Measurements from ENCODE around the gene TEX54.
"Not testable (repeated sequence)": the region's sequence is repeated elsewhere in the genome, so short reads cannot be mapped to it uniquely, and the experiment has no call there.

TEX54 gene

DNA sequence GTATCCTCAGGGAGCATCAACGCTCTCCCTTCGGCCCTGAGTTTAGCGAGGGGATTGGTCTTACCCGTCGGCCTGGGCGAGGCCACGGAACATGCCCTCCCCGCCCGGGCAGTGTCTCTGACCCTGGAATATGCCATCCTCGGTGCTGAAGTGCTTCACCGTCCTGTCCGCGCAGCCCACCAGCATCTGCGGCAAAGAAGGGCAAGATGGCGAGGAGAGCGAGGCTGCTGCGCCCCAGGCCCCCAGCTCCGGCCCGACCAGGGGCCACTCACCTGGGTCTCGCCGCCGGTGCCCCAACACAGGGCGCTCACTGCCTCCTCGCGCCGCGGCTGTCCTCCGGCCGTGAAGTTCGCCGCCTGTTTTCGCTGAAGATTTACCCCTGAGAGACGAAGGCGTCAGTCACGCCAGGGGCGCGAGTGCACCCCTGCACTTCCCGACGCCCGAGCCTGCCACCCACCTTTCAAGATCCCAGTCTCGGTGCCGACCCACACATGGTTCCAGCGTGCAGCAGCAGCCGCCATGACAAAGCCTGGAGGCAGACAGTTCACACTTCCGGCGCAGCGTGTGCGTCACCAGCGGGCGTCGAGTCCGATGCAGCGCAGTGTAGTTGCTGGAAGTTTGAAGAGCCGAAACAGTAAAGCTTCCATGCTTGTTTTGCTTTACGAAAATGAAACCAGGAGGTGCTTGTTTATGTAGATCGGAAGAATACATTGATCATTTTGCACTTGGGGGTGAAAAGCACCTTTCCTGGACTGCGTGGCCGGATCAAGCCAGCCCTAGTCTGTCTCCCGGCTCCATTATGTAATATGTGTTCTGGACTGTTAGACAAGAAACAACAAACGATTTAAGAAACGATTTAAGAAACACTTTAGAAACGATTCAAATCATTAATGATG lies 6.7 kb upstream of the TEX54 start, which contains the start of gene WDR74:
Gene WDR74, minus strand, starts transcription at position 541 of the 896 bp plus-strand sequence. Its CDS starts 20 bp downstream, at position 521.
- H3K36me3 ChIP-seq, result peaks cover 21% of the 10 kb centered on the region
- TF ChIP-seq, protein P1, sequence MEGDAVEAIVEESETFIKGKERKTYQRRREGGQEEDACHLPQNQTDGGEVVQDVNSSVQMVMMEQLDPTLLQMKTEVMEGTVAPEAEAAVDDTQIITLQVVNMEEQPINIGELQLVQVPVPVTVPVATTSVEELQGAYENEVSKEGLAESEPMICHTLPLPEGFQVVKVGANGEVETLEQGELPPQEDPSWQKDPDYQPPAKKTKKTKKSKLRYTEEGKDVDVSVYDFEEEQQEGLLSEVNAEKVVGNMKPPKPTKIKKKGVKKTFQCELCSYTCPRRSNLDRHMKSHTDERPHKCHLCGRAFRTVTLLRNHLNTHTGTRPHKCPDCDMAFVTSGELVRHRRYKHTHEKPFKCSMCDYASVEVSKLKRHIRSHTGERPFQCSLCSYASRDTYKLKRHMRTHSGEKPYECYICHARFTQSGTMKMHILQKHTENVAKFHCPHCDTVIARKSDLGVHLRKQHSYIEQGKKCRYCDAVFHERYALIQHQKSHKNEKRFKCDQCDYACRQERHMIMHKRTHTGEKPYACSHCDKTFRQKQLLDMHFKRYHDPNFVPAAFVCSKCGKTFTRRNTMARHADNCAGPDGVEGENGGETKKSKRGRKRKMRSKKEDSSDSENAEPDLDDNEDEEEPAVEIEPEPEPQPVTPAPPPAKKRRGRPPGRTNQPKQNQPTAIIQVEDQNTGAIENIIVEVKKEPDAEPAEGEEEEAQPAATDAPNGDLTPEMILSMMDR (IDR thresholded peaks at IDR 0.05; ENCODE audit: low read depth, low read length), result no peak
- peak; percentile 81 for DNase-seq
- no peaks in the 10 kb centered on the region for H3K9me3 ChIP-seq
- H3K4me1 ChIP-seq, result no peaks in the 10 kb centered on the region
- H3K4me3 ChIP-seq (ENCODE audit: low read depth, low read length), result peak within 1 kb of the TSS; percentile 87
- no peaks in the 10 kb centered on the region for H3K27me3 ChIP-seq

DNA sequence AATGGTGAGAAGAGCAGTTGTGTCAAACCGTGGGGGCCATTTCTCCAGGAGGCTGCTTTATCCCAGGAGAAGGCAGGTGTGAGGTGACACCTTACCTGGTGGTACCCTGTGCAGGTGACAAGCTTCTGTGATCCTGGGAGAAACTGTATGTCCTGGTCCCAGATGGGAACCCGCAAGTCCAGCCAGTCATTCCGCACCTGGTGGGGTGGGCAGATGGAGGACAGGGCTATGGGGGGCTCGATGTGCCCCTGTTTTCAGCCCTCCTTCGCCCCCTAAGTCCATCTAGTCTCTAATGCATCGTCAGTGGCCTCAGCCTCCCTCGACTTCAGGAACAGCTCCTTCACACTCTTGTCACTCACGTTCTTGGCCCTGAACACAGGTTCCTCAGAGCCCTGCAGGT lies 2.7 kb upstream of the TEX54 start:
- no peaks in the 10 kb centered on the region for H3K9me3 ChIP-seq
- H3K27me3 ChIP-seq, result no peaks in the 10 kb centered on the region
- peaks cover 21% of the 10 kb centered on the region for H3K36me3 ChIP-seq
- H3K4me1 ChIP-seq, result no peaks in the 10 kb centered on the region
- TF ChIP-seq, protein P1 (IDR thresholded peaks at IDR 0.05; ENCODE audit: low read depth, low read length), result no peak
- no peak overlapping the region for H3K4me3 ChIP-seq (ENCODE audit: low read depth, low read length)
- no peak for DNase-seq

DNA sequence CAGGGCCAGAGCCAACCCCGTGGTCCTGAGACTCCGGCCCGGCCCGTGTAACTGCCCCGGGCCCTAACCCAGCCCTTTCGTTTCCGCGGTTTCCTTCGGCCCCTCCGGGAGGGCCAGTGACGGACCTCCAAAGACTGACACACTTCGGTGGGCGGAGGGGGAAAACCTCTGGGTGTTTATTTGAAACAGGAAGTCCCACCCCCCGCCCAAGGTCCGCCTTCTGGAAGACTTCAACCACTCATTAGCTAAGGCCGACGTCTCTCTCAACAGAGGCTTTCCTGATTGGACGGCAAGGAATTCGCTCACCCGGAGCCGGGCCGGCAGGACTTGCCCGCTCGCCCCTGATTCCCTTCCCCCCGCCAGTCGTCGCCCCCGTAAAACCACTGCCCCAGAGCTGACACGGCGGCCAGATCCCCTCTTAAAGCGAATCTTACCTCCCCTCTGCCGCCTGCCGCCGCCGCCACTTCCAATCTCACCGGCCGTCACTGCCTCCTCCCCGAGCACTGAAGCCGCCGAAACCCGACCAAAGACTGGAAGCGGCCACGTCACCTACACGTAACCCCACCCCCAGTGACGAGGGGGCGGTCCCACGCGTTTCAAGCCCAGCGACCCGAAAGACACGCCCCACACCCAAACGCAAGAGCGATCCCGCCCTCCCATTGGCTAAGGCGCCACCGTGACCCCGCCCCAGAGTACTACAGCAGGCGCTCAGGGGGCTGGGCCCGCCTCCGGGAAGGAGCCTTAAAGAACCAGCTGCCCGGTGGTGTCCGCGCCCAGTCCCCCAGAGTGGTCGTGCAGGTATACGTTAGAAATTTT lies 913 bp downstream of the TEX54 start, which contains the start of gene STX5:
Gene STX5, minus strand, starts transcription at position 532 of the 816 bp plus-strand sequence. CDS start 808 bp downstream, outside the sequence.
- peak within 1 kb of the TSS; percentile 67 for H3K4me3 ChIP-seq (ENCODE audit: low read depth, low read length)
- DNase-seq, result peak; percentile 96
- no peaks in the 10 kb centered on the region for H3K27me3 ChIP-seq
- peaks cover 19% of the 10 kb centered on the region for H3K36me3 ChIP-seq
- no peaks in the 10 kb centered on the region for H3K4me1 ChIP-seq
- TF ChIP-seq, protein P1 (IDR thresholded peaks at IDR 0.05; ENCODE audit: low read depth, low read length), result no peak
- no peaks in the 10 kb centered on the region for H3K9me3 ChIP-seq

- TF ChIP-seq, protein P1 (IDR thresholded peaks at IDR 0.05; ENCODE audit: low read depth, low read length), result no peak
- Histone ChIP-seq H3K9me3 (no peaks in the 10 kb centered on the region), H3K4me3 (ENCODE audit: low read depth, low read length) (peak overlapping the region; percentile 67), H3K27me3 (no peaks in the 10 kb centered on the region), H3K4me1 (no peaks in the 10 kb centered on the region), H3K36me3 (peaks cover 13% of the 10 kb centered on the region)
- peak; percentile 39 for DNase-seq
These were observed 1.6 kb downstream of the TEX54 start for GRCh38 chr11:62830904-62831519.

DNA sequence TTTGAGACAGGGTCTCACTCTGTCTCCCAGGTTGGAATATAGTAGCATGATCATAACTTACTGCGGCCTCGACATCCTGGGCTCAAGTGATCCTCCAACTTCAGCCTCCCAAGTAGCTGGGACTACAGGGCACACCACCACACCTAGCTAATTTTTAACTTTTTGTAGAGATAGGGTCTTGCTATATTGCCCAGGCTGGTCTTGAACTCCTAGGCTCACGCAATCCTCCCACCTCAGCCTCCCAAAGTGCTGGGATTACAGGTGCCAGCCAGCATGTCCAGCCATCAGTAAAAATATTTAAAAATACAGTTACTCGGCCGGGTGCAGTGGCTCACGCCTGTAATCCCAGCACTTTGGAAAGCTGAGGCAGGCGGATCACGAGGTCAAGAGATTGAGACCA lies 4.5 kb downstream of the TEX54 start:
- not testable (repeated sequence) for H3K9me3 ChIP-seq; DNase-seq; H3K36me3 ChIP-seq; H3K4me1 ChIP-seq; H3K27me3 ChIP-seq; H3K4me3 ChIP-seq (ENCODE audit: low read depth, low read length)

DNA sequence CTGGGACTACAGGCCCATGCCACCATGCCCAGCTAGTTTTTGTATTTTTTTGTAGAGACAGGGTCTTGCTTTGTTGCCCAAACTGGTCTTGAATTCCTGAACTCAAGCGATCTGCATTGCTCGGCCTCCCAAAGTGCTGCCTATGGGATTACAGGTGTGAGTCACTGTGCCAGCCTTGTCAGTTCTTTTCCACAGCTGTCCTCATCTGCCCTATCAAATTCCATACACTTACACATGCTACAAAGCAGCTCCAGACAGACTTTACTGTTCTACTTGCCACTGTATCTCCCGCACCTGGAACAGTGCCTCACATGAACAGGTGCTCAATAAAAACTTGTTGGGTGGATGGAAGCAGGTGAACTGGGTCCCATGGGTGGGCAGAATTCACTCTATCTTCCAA lies 9.0 kb downstream of the TEX54 start:
- Histone ChIP-seq H3K9me3 (no peaks in the 10 kb centered on the region), H3K4me1 (no peaks in the 10 kb centered on the region), H3K36me3 (no peaks in the 10 kb centered on the region), H3K27me3 (no peaks in the 10 kb centered on the region), H3K4me3 (ENCODE audit: low read depth, low read length) (no peak overlapping the region)
- no peak for DNase-seq
- TF ChIP-seq, protein P1 (IDR thresholded peaks at IDR 0.05; ENCODE audit: low read depth, low read length), result no peak
